T-helper 2 cell treated with Interferon-gamma antibody and Interleukin-4, amounts not matched to agents 5 μg/mL and 100 μg/mL, for 36 hours (primary cell): ENCODE measurements around the gene KIF16B.
"Not testable (repeated sequence)": the region's sequence is repeated elsewhere in the genome, so short reads cannot be mapped to it uniquely, and the experiment has no call there.

Experiments used
- DNase-seq: peaks from one replicate; pipeline ENCODE4 v3.0.0; 2021; ENCODE audit warnings: low spot score
- H3K27ac Mint-ChIP-seq: one replicate; pipeline ENCODE4 v1.8.0; 2021; ENCODE audit warnings: mild to moderate bottlenecking, mixed read lengths
- H3K27me3 Mint-ChIP-seq: one replicate; pipeline ENCODE4 v1.8.0; 2021; ENCODE audit warnings: low read depth, mixed read lengths
- H3K36me3 Mint-ChIP-seq: one replicate; pipeline ENCODE4 v1.8.0; 2021; ENCODE audit warnings: low read depth, mixed read lengths
- H3K4me1 Mint-ChIP-seq: one replicate; pipeline ENCODE4 v1.8.0; 2021; ENCODE audit warnings: low read depth, mixed read lengths
- H3K4me3 Mint-ChIP-seq: one replicate; pipeline ENCODE4 v1.8.0; 2022; ENCODE audit warnings: mild to moderate bottlenecking, moderate library complexity, mixed read lengths
- H3K9me3 Mint-ChIP-seq: one replicate; pipeline ENCODE4 v1.8.0; 2021; ENCODE audit warnings: mixed read lengths

The KIF16B gene

GRCh38 chr20:16607364-16608276 is 34.4 kb upstream of the KIF16B start:
- no peaks in the 10 kb centered on the region for H3K4me1 Mint-ChIP-seq
- H3K27ac Mint-ChIP-seq = no peak overlapping the region
- H3K27me3 Mint-ChIP-seq = no peaks in the 10 kb centered on the region
- no peaks in the 10 kb centered on the region for H3K36me3 Mint-ChIP-seq
- no peak overlapping the region for H3K4me3 Mint-ChIP-seq
- DNase-seq = no peak
- no peaks in the 10 kb centered on the region for H3K9me3 Mint-ChIP-seq

- no peak overlapping the region for H3K27ac Mint-ChIP-seq
- H3K9me3 Mint-ChIP-seq = no peaks in the 10 kb centered on the region
- no peak for DNase-seq
- no peak overlapping the region for H3K4me3 Mint-ChIP-seq
- H3K4me1 Mint-ChIP-seq = no peaks in the 10 kb centered on the region
- no peaks in the 10 kb centered on the region for H3K36me3 Mint-ChIP-seq
- no peaks in the 10 kb centered on the region for H3K27me3 Mint-ChIP-seq
These were observed 33.3 kb upstream of the KIF16B start for GRCh38 chr20:16606468-16607070.

GRCh38 chr20:16601047-16601446 is 27.8 kb upstream of the KIF16B start:
- H3K4me1 Mint-ChIP-seq = no peaks in the 10 kb centered on the region
- DNase-seq = no peak
- no peak overlapping the region for H3K4me3 Mint-ChIP-seq
- H3K27me3 Mint-ChIP-seq = peaks cover 6% of the 10 kb centered on the region
- H3K27ac Mint-ChIP-seq = no peak overlapping the region
- H3K9me3 Mint-ChIP-seq = no peaks in the 10 kb centered on the region
- H3K36me3 Mint-ChIP-seq = no peaks in the 10 kb centered on the region

- H3K27me3 Mint-ChIP-seq = peaks cover 11% of the 10 kb centered on the region
- H3K36me3 Mint-ChIP-seq = no peaks in the 10 kb centered on the region
- H3K27ac Mint-ChIP-seq = no peak overlapping the region
- H3K4me3 Mint-ChIP-seq = no peak overlapping the region
- no peaks in the 10 kb centered on the region for H3K4me1 Mint-ChIP-seq
- H3K9me3 Mint-ChIP-seq = no peaks in the 10 kb centered on the region
- DNase-seq = no peak
These were observed 26.0 kb upstream of the KIF16B start for GRCh38 chr20:16599257-16599656.

GRCh38 chr20:16596991-16597390 is 23.7 kb upstream of the KIF16B start:
- H3K36me3 Mint-ChIP-seq = no peaks in the 10 kb centered on the region
- no peaks in the 10 kb centered on the region for H3K9me3 Mint-ChIP-seq
- H3K4me3 Mint-ChIP-seq = no peak overlapping the region
- peaks cover 22% of the 10 kb centered on the region for H3K27me3 Mint-ChIP-seq
- DNase-seq = no peak
- H3K27ac Mint-ChIP-seq = no peak overlapping the region
- no peaks in the 10 kb centered on the region for H3K4me1 Mint-ChIP-seq

GRCh38 chr20:16596404-16596803 is 23.2 kb upstream of the KIF16B start:
- not testable (repeated sequence) for H3K36me3 Mint-ChIP-seq, H3K9me3 Mint-ChIP-seq, H3K4me3 Mint-ChIP-seq, DNase-seq, H3K4me1 Mint-ChIP-seq, H3K27ac Mint-ChIP-seq
- peaks cover 22% of the 10 kb centered on the region for H3K27me3 Mint-ChIP-seq

GRCh38 chr20:16595376-16595775 is 22.1 kb upstream of the KIF16B start:
- no peak overlapping the region for H3K4me3 Mint-ChIP-seq
- H3K27me3 Mint-ChIP-seq = peaks cover 25% of the 10 kb centered on the region
- no peaks in the 10 kb centered on the region for H3K36me3 Mint-ChIP-seq
- H3K9me3 Mint-ChIP-seq = no peaks in the 10 kb centered on the region
- no peaks in the 10 kb centered on the region for H3K4me1 Mint-ChIP-seq
- DNase-seq = no peak
- no peak overlapping the region for H3K27ac Mint-ChIP-seq

GRCh38 chr20:16590041-16590633 is 16.9 kb upstream of the KIF16B start:
- no peak for DNase-seq
- Mint-ChIP-seq H3K27ac (no peak overlapping the region), H3K9me3 (no peaks in the 10 kb centered on the region), H3K4me1 (no peaks in the 10 kb centered on the region), H3K36me3 (no peaks in the 10 kb centered on the region), H3K4me3 (no peak overlapping the region), H3K27me3 (peaks cover 20% of the 10 kb centered on the region)

GRCh38 chr20:16589623-16590022 is 16.4 kb upstream of the KIF16B start:
- no peak for DNase-seq
- Mint-ChIP-seq H3K36me3 (no peaks in the 10 kb centered on the region), H3K9me3 (no peaks in the 10 kb centered on the region), H3K4me3 (no peak overlapping the region), H3K4me1 (no peaks in the 10 kb centered on the region), H3K27me3 (peaks cover 20% of the 10 kb centered on the region), H3K27ac (no peak overlapping the region)

GRCh38 chr20:16588241-16588640 is 15.0 kb upstream of the KIF16B start:
- H3K9me3 Mint-ChIP-seq = no peaks in the 10 kb centered on the region
- no peak for DNase-seq
- peaks cover 12% of the 10 kb centered on the region for H3K27me3 Mint-ChIP-seq
- H3K36me3 Mint-ChIP-seq = no peaks in the 10 kb centered on the region
- H3K4me1 Mint-ChIP-seq = no peaks in the 10 kb centered on the region
- H3K27ac Mint-ChIP-seq = no peak overlapping the region
- no peak overlapping the region for H3K4me3 Mint-ChIP-seq

GRCh38 chr20:16587066-16587465 is 13.8 kb upstream of the KIF16B start:
- H3K27ac Mint-ChIP-seq = no peak overlapping the region
- no peaks in the 10 kb centered on the region for H3K4me1 Mint-ChIP-seq
- no peaks in the 10 kb centered on the region for H3K9me3 Mint-ChIP-seq
- no peak for DNase-seq
- H3K36me3 Mint-ChIP-seq = no peaks in the 10 kb centered on the region
- no peak overlapping the region for H3K4me3 Mint-ChIP-seq
- H3K27me3 Mint-ChIP-seq = peaks cover 15% of the 10 kb centered on the region

GRCh38 chr20:16583474-16583873 is 10.2 kb upstream of the KIF16B start:
- Mint-ChIP-seq H3K27ac (no peak overlapping the region), H3K36me3 (no peaks in the 10 kb centered on the region), H3K4me1 (no peaks in the 10 kb centered on the region), H3K9me3 (no peaks in the 10 kb centered on the region), H3K4me3 (no peak overlapping the region), H3K27me3 (peaks cover 12% of the 10 kb centered on the region)
- DNase-seq = no peak

- H3K27me3 Mint-ChIP-seq = peaks cover 9% of the 10 kb centered on the region
- no peaks in the 10 kb centered on the region for H3K4me1 Mint-ChIP-seq
- no peaks in the 10 kb centered on the region for H3K9me3 Mint-ChIP-seq
- H3K36me3 Mint-ChIP-seq = no peaks in the 10 kb centered on the region
- no peak for DNase-seq
- H3K27ac Mint-ChIP-seq = no peak overlapping the region
- H3K4me3 Mint-ChIP-seq = no peak overlapping the region
These were observed 8.0 kb upstream of the KIF16B start for GRCh38 chr20:16581241-16581640.

- no peak overlapping the region for H3K27ac Mint-ChIP-seq
- H3K36me3 Mint-ChIP-seq = no peaks in the 10 kb centered on the region
- H3K4me1 Mint-ChIP-seq = no peaks in the 10 kb centered on the region
- no peak for DNase-seq
- H3K9me3 Mint-ChIP-seq = no peaks in the 10 kb centered on the region
- no peak overlapping the region for H3K4me3 Mint-ChIP-seq
- H3K27me3 Mint-ChIP-seq = peaks cover 9% of the 10 kb centered on the region
These were observed 7.4 kb upstream of the KIF16B start for GRCh38 chr20:16580620-16581019.
